GM21423 (cell line): ENCODE results near the gene DCAF17.

Experiments
- ATAC-seq: cut with Tn5 transposase; IDR thresholded peaks from one replicate; pipeline ENCODE4 v1.9.1; 2021; ENCODE audit warnings: mild to moderate bottlenecking, moderate library complexity; ENCODE audit not compliant: unreplicated experiment

DCAF17 gene

GRCh38 chr2:171434013-171434989, at the start of gene DCAF17:
DCAF17 (plus strand) TSS chr2:171434226; CDS start chr2:171434578, 352 bp downstream.
- ATAC-seq: peak; percentile 94

- no peak for ATAC-seq
These were observed 47.4 kb upstream of the DCAF17 start for GRCh38 chr2:171386627-171387026.

- ATAC-seq: no peak
These were observed 47.0 kb upstream of the DCAF17 start for GRCh38 chr2:171387052-171387451.

- no peak for ATAC-seq
These were observed 44.7 kb upstream of the DCAF17 start for GRCh38 chr2:171389325-171389724.

- ATAC-seq: no peak
These were observed 44.2 kb upstream of the DCAF17 start for GRCh38 chr2:171389780-171390179.

GRCh38 chr2:171390941-171391516, 43.0 kb upstream of the DCAF17 start:
- no peak for ATAC-seq

- ATAC-seq: no peak
These were observed 42.5 kb upstream of the DCAF17 start for GRCh38 chr2:171391532-171391931.

- no peak for ATAC-seq
These were observed 40.5 kb upstream of the DCAF17 start for GRCh38 chr2:171393487-171393886.

GRCh38 chr2:171394164-171394740, 39.8 kb upstream of the DCAF17 start:
- no peak for ATAC-seq

- no peak for ATAC-seq
These were observed 34.7 kb upstream of the DCAF17 start for GRCh38 chr2:171399292-171399691.

GRCh38 chr2:171400395-171400794, 33.6 kb upstream of the DCAF17 start:
- no peak for ATAC-seq

GRCh38 chr2:171401947-171402346, 32.1 kb upstream of the DCAF17 start:
- no peak for ATAC-seq

GRCh38 chr2:171402906-171403580, 31.0 kb upstream of the DCAF17 start:
- no peak for ATAC-seq

GRCh38 chr2:171404261-171404660, 29.8 kb upstream of the DCAF17 start:
- ATAC-seq: no peak

GRCh38 chr2:171404719-171405118, 29.3 kb upstream of the DCAF17 start:
- no peak for ATAC-seq

GRCh38 chr2:171405546-171405945, 28.5 kb upstream of the DCAF17 start:
- no peak for ATAC-seq

- ATAC-seq: peak; percentile 61
These were observed 28.0 kb upstream of the DCAF17 start for GRCh38 chr2:171406044-171406443.

GRCh38 chr2:171407030-171407675, 26.9 kb upstream of the DCAF17 start:
- peak; percentile 60 for ATAC-seq

GRCh38 chr2:171407676-171408044, 26.4 kb upstream of the DCAF17 start:
- ATAC-seq: no peak

GRCh38 chr2:171409436-171409971, 24.5 kb upstream of the DCAF17 start:
- no peak for ATAC-seq
